SK-N-SH (cell line): ENCODE results near the gene KRT6B. TPM values are rescaled to one million over a fixed set of nuclear protein-coding genes. Genes with fewer than 3 reads are reported as not detected.

Experiments
- CTCF ChIA-PET: fragments of 300-600, 350-600 bp; formaldehyde crosslinking; extraction: SDS; loops from one replicate; lab custom pipeline; 2021; lab: Yijun Ruan, JAX
- POLR2A ChIA-PET: fragments of 350-600 bp; sonication (Branson Sonifier 250); formaldehyde crosslinking; extraction: SDS; loops from one replicate; lab custom pipeline; 2020; ENCODE audit warnings: antibody characterized with exemption, inconsistent platforms; lab: Yijun Ruan, JAX
- DNase-seq: peaks from one replicate; pipeline ENCODE4 v3.0.0; 2012
- H2AFZ ChIP-seq: fragments of 200-600 bp; sonication (generic); 2 replicates; pipeline ENCODE4 v1.8.1; 2016; ENCODE audit warnings: antibody characterized with exemption, mild to moderate bottlenecking, low read depth
- H3F3A ChIP-seq: fragments of 200-600 bp; sonication (generic); replicated peaks from 2 replicates; pipeline ENCODE3; 2016; ENCODE audit warnings: antibody characterized with exemption, mild to moderate bottlenecking; ENCODE audit not compliant: insufficient read depth
- H3K27ac ChIP-seq, 2 experiments: fragments of 200-500 bp in 1 of 2; fragments of 200-600 bp in 1 of 2; sonication (Bioruptor generic) in 1 of 2; sonication (generic), shearing (Covaris generic) in 1 of 2; 2 replicates each; pipeline versions ENCODE4 v1.5.1 to v1.6.1; 2014 to 2016; ENCODE audit warnings: low read depth in 2 of 2, inconsistent platforms in 1 of 2, low read length in 1 of 2, mild to moderate bottlenecking in 1 of 2, mixed read lengths in 1 of 2
- H3K27me3 ChIP-seq: fragments of 200-600 bp; sonication (generic), shearing (Covaris generic); 2 replicates; pipeline ENCODE4 v1.6.1; 2016; ENCODE audit warnings: mixed run types; ENCODE audit not compliant: insufficient read depth
- H3K36me3 ChIP-seq, 2 experiments: fragments of 200-500 bp in 1 of 2; fragments of 200-600 bp in 1 of 2; sonication (Bioruptor generic) in 1 of 2; sonication (generic) in 1 of 2; replicated peaks in 1 of 2; 2 replicates each; pipeline versions ENCODE3 to v1.5.1; 2014 to 2016; ENCODE audit warnings: low read length in 1 of 2, mild to moderate bottlenecking in 1 of 2; ENCODE audit not compliant: insufficient read depth in 2 of 2, control insufficient read depth in 1 of 2
- H3K4me1 ChIP-seq, 2 experiments: fragments of 200-500 bp in 1 of 2; fragments of 200-600 bp in 1 of 2; sonication (Bioruptor generic) in 1 of 2; sonication (generic), shearing (Covaris generic) in 1 of 2; 2 replicates each; pipeline versions ENCODE4 v1.5.1 to v1.6.1; 2014 to 2016; ENCODE audit warnings: low read depth in 1 of 2, low read length in 1 of 2, mixed run types in 1 of 2; ENCODE audit not compliant: insufficient read depth in 2 of 2, control insufficient read depth in 1 of 2
- H3K4me2 ChIP-seq: fragments of 200-600 bp; sonication (generic), shearing (Covaris generic); 2 replicates; pipeline ENCODE4 v1.6.1; 2017; ENCODE audit warnings: mixed run types
- H3K4me3 ChIP-seq, 2 experiments: fragments of 200-500 bp in 1 of 2; fragments of 200-600 bp in 1 of 2; sonication (Bioruptor generic) in 1 of 2; sonication (generic), shearing (Covaris generic) in 1 of 2; 2 replicates each; pipeline versions ENCODE4 v1.5.1 to v1.8.1; 2014 to 2016; ENCODE audit warnings: low read depth in 2 of 2, inconsistent platforms in 1 of 2, low read length in 1 of 2, mild to moderate bottlenecking in 1 of 2, mixed read lengths in 1 of 2, moderate library complexity in 1 of 2
- H3K79me2 ChIP-seq: fragments of 200-600 bp; sonication (generic); 2 replicates; pipeline ENCODE4 v1.8.1; 2017; ENCODE audit warnings: mild to moderate bottlenecking; ENCODE audit not compliant: insufficient read depth
- H3K9ac ChIP-seq: fragments of 200-600 bp; sonication (generic); 2 replicates; pipeline ENCODE4 v1.6.1; 2017; ENCODE audit warnings: mixed run types
- H3K9me2 ChIP-seq: fragments of 200-600 bp; sonication (generic); 2 replicates; pipeline ENCODE4 v1.6.1; 2017; ENCODE audit warnings: mixed run types
- H3K9me3 ChIP-seq: fragments of 200-600 bp; sonication (generic); 2 replicates; pipeline ENCODE4 v1.6.1; 2017; ENCODE audit warnings: mixed run types, mild to moderate bottlenecking, moderate library complexity
- H4K20me1 ChIP-seq: fragments of 200-600 bp; sonication (generic); 2 replicates; pipeline ENCODE4 v1.6.1; 2017; ENCODE audit warnings: mild to moderate bottlenecking, mixed run types; ENCODE audit not compliant: insufficient read depth
- ELF1 ChIP-seq: IDR thresholded peaks from 2 replicates; pipeline ENCODE4 v1.4.0; 2012
- GABPA ChIP-seq: IDR thresholded peaks from 2 replicates; pipeline ENCODE4 v1.4.0; 2012; ENCODE audit warnings: low read depth, mild to moderate bottlenecking
- NRF1 ChIP-seq: IDR thresholded peaks from 2 replicates; pipeline ENCODE4 v1.6.1; 2012; ENCODE audit warnings: low read depth, mild to moderate bottlenecking, low read length
- POLR2AphosphoS5 ChIP-seq: IDR thresholded peaks from 2 replicates; pipeline ENCODE4 v1.6.1; 2012; ENCODE audit warnings: low read depth, low read length
- RAD21 ChIP-seq: IDR thresholded peaks from 2 replicates; pipeline ENCODE4 v1.6.1; 2012; ENCODE audit warnings: mild to moderate bottlenecking, low read length
- RFX5 ChIP-seq: IDR thresholded peaks from 2 replicates; pipeline ENCODE4 v1.6.1; 2012; ENCODE audit warnings: mild to moderate bottlenecking, improper control_type of control experiment, low read length
- SIN3A ChIP-seq: IDR thresholded peaks from 2 replicates; pipeline ENCODE4 v1.6.1; 2012; ENCODE audit warnings: low read depth, mild to moderate bottlenecking, low read length, moderate library complexity, borderline replicate concordance
- SMC3 ChIP-seq: IDR thresholded peaks from 2 replicates; pipeline ENCODE4 v1.6.1; 2012; ENCODE audit warnings: low read depth, low read length, improper control_type of control experiment
- TAF1 ChIP-seq: IDR thresholded peaks from 2 replicates; pipeline ENCODE4 v1.6.1; 2012; ENCODE audit warnings: low read depth, mild to moderate bottlenecking, low read length, moderate library complexity, borderline replicate concordance
- TEAD4 ChIP-seq: IDR thresholded peaks from 2 replicates; pipeline ENCODE4 v1.4.0; 2012; ENCODE audit warnings: mild to moderate bottlenecking, borderline replicate concordance; ENCODE audit not compliant: insufficient read depth
- YY1 ChIP-seq: IDR thresholded peaks from 2 replicates; pipeline ENCODE4 v1.4.0; 2012; ENCODE audit warnings: low read depth, mild to moderate bottlenecking
- WGBS: methylation state at CpG from one replicate; pipeline ENCODE4 v1.1.6; 2017; ENCODE audit warnings: low lambda C conversion rate; 5-methylcytosine and 5-hydroxymethylcytosine counted together
- polyA plus RNA-seq, 3 experiments: library from polyadenylated mRNA; depleted of rRNA; stranded (reverse); fragments of >200 nt; gene quantifications; 2 replicates each; pipeline ENCODE4 v1.2.3, GENCODE V29; 2012
- TF ChIP-seq, protein P1 (sequence below): IDR thresholded peaks from 2 replicates; pipeline ENCODE4; 2012
- TF ChIP-seq, protein P2 (sequence below): IDR thresholded peaks from 2 replicates; pipeline ENCODE4 v1.4.0; 2012; ENCODE audit warnings: low read depth
- TF ChIP-seq, protein P3 (sequence below): IDR thresholded peaks from 2 replicates; pipeline ENCODE4 v1.6.1; 2012; ENCODE audit warnings: mild to moderate bottlenecking, low read depth, low read length, moderate library complexity
- TF ChIP-seq, protein P4 (sequence below): fragments of 150-350 bp; IDR thresholded peaks from 2 replicates; pipeline ENCODE4 v1.6.1; 2017; ENCODE audit warnings: antibody characterized with exemption, low read length, low read depth, borderline replicate concordance
- TF ChIP-seq, protein P5 (sequence below): IDR thresholded peaks from 2 replicates; pipeline ENCODE4 v1.4.0; 2012; ENCODE audit warnings: low read depth, borderline replicate concordance

KRT6B gene
- polyA plus RNA-seq, 1 of the 3 experiments (the other 2 are of a cell fraction): not detected

DNA sequence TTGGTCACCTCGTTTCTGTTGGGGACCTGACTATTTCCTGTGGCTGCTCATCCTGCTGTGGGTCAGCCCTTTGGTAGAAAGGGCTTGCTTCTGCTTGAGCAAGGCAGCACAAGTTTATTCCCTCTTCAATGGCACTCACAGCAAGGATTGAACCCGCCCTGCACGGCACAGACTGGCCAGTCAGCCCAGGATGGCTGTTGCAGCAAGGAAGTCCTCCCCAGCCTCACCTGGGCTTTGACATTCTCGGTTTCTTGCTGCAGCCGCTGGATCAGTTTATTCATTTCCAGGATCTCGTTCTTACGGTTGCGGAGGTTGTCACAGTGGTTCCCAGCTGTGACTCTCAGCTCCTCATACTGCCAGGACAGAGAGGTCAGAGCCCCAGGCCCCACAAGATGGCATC lies 55.3 kb downstream of the KRT6B start:
- WGBS: 51% methylated on average over 8 of the region's 8 CpGs
- Histone ChIP-seq H3K9ac (no peak overlapping the region), H3K9me2 (no peaks in the 10 kb centered on the region)

More for the DNA sequence above, 55.3 kb downstream of the KRT6B start:
- Histone ChIP-seq H3K79me2 (no peaks in the 10 kb centered on the region), H3K4me2 (no peak overlapping the region), H3K4me3 (no peak overlapping the region), H3K4me1 (peaks cover 0 to under 1% of the 10 kb centered on the region in 2 experiments; a peak in 1 of 4 replicates), H3K27ac (no peak overlapping the region), H4K20me1 (no peaks in the 10 kb centered on the region), H3F3A (no peaks in the 10 kb centered on the region), H3K36me3 (no peaks in the 10 kb centered on the region), H3K9me3 (no peaks in the 10 kb centered on the region), H2AFZ (no peak overlapping the region), H3K27me3 (peaks cover 37% of the 10 kb centered on the region; the same call in 1 of the 2 replicates)
- ChIA-PET CTCF (interaction anchor here (0.8 to 1.2 kb wide), 3 partner anchors 8 to 584 kb away, joined by 3 to 5 read pairs (median 4); no protein-coding TSS in a partner anchor), POLR2A (no interaction called here)
- TF ChIP-seq NRF1 (no peak), POLR2AphosphoS5 (no peak), RFX5 (no peak), SMC3 (no peak), GABPA (no peak), TEAD4 (no peak), YY1 (no peak), SIN3A (no peak), TAF1 (no peak), ELF1 (no peak), RAD21 (no peak)
- TF ChIP-seq, protein P1, sequence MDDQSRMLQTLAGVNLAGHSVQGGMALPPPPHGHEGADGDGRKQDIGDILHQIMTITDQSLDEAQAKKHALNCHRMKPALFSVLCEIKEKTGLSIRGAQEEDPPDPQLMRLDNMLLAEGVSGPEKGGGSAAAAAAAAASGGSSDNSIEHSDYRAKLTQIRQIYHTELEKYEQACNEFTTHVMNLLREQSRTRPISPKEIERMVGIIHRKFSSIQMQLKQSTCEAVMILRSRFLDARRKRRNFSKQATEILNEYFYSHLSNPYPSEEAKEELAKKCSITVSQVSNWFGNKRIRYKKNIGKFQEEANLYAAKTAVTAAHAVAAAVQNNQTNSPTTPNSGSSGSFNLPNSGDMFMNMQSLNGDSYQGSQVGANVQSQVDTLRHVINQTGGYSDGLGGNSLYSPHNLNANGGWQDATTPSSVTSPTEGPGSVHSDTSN: no peak
- TF ChIP-seq, protein P2, sequence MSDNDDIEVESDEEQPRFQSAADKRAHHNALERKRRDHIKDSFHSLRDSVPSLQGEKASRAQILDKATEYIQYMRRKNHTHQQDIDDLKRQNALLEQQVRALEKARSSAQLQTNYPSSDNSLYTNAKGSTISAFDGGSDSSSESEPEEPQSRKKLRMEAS: no peak
- TF ChIP-seq, protein P3, sequence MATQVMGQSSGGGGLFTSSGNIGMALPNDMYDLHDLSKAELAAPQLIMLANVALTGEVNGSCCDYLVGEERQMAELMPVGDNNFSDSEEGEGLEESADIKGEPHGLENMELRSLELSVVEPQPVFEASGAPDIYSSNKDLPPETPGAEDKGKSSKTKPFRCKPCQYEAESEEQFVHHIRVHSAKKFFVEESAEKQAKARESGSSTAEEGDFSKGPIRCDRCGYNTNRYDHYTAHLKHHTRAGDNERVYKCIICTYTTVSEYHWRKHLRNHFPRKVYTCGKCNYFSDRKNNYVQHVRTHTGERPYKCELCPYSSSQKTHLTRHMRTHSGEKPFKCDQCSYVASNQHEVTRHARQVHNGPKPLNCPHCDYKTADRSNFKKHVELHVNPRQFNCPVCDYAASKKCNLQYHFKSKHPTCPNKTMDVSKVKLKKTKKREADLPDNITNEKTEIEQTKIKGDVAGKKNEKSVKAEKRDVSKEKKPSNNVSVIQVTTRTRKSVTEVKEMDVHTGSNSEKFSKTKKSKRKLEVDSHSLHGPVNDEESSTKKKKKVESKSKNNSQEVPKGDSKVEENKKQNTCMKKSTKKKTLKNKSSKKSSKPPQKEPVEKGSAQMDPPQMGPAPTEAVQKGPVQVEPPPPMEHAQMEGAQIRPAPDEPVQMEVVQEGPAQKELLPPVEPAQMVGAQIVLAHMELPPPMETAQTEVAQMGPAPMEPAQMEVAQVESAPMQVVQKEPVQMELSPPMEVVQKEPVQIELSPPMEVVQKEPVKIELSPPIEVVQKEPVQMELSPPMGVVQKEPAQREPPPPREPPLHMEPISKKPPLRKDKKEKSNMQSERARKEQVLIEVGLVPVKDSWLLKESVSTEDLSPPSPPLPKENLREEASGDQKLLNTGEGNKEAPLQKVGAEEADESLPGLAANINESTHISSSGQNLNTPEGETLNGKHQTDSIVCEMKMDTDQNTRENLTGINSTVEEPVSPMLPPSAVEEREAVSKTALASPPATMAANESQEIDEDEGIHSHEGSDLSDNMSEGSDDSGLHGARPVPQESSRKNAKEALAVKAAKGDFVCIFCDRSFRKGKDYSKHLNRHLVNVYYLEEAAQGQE: no peak
- TF ChIP-seq, protein P4, sequence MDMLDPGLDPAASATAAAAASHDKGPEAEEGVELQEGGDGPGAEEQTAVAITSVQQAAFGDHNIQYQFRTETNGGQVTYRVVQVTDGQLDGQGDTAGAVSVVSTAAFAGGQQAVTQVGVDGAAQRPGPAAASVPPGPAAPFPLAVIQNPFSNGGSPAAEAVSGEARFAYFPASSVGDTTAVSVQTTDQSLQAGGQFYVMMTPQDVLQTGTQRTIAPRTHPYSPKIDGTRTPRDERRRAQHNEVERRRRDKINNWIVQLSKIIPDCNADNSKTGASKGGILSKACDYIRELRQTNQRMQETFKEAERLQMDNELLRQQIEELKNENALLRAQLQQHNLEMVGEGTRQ: no peak
- TF ChIP-seq, protein P5, sequence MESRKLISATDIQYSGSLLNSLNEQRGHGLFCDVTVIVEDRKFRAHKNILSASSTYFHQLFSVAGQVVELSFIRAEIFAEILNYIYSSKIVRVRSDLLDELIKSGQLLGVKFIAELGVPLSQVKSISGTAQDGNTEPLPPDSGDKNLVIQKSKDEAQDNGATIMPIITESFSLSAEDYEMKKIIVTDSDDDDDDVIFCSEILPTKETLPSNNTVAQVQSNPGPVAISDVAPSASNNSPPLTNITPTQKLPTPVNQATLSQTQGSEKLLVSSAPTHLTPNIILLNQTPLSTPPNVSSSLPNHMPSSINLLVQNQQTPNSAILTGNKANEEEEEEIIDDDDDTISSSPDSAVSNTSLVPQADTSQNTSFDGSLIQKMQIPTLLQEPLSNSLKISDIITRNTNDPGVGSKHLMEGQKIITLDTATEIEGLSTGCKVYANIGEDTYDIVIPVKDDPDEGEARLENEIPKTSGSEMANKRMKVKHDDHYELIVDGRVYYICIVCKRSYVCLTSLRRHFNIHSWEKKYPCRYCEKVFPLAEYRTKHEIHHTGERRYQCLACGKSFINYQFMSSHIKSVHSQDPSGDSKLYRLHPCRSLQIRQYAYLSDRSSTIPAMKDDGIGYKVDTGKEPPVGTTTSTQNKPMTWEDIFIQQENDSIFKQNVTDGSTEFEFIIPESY: no peak
- no peak for DNase-seq

Other genes with a start within 250 kb of the KRT6B start
- gene KRT7, start 218.9 kb downstream of the KRT6B start, polyA plus RNA-seq (2012; rRNA removed): 3.2 and 5.4 TPM in 2 replicates
- gene KRT86, start 177.5 kb downstream of the KRT6B start, polyA plus RNA-seq (2012; rRNA removed): 0.34 and 0.56 TPM in 2 replicates
- gene KRT81, start 160.6 kb downstream of the KRT6B start, polyA plus RNA-seq (2012; rRNA removed): 0.80 and 1.9 TPM in 2 replicates
- 0.03 TPM in 1 of 2 replicates, not detected in the other for gene KRT83, start 130.7 kb downstream of the KRT6B start, polyA plus RNA-seq (2012; rRNA removed)
- not detected in 2 replicates for gene KRT85, start 84.7 kb downstream of the KRT6B start, polyA plus RNA-seq (2012; rRNA removed)
- gene KRT84, start 66.5 kb downstream of the KRT6B start, polyA plus RNA-seq (2012; rRNA removed): not detected in 2 replicates
- gene KRT82, start 45.8 kb downstream of the KRT6B start, polyA plus RNA-seq (2012; rRNA removed): not detected in 2 replicates
- gene KRT75, start 17.8 kb downstream of the KRT6B start, polyA plus RNA-seq (2012; rRNA removed): not detected in 2 replicates
- not detected in 2 replicates for gene KRT6C, start 21.7 kb upstream of the KRT6B start, polyA plus RNA-seq (2012; rRNA removed)
- gene KRT6A, start 41.1 kb upstream of the KRT6B start, polyA plus RNA-seq (2012; rRNA removed): not detected in 2 replicates
- not detected in 2 replicates for gene KRT5, start 68.2 kb upstream of the KRT6B start, polyA plus RNA-seq (2012; rRNA removed)
- not detected in 2 replicates for gene KRT71, start 101.0 kb upstream of the KRT6B start, polyA plus RNA-seq (2012; rRNA removed)
- not detected in 2 replicates for gene KRT74, start 121.7 kb upstream of the KRT6B start, polyA plus RNA-seq (2012; rRNA removed)
- not detected in 2 replicates for gene KRT72, start 149.3 kb upstream of the KRT6B start, polyA plus RNA-seq (2012; rRNA removed)
- not detected in 2 replicates for gene KRT73, start 166.4 kb upstream of the KRT6B start, polyA plus RNA-seq (2012; rRNA removed)
- not detected in 2 replicates for gene KRT2, start 200.1 kb upstream of the KRT6B start, polyA plus RNA-seq (2012; rRNA removed)
- gene KRT1, start 228.3 kb upstream of the KRT6B start, polyA plus RNA-seq (2012; rRNA removed): not detected in 2 replicates